GM18867 (cell line): ENCODE measurements around the gene COL27A1.
"Not testable (repeated sequence)": the region's sequence is repeated elsewhere in the genome, so short reads cannot be mapped to it uniquely, and the experiment has no call there.

Source experiments
- ATAC-seq: cut with Tn5 transposase; IDR thresholded peaks from one replicate; pipeline ENCODE4 v1.9.1; 2021; ENCODE audit warnings: mild to moderate bottlenecking, moderate library complexity; ENCODE audit not compliant: unreplicated experiment

Gene COL27A1

GRCh38 chr9:114180696-114181606, 25.6 kb downstream of the COL27A1 start:
- no peak for ATAC-seq

DNA sequence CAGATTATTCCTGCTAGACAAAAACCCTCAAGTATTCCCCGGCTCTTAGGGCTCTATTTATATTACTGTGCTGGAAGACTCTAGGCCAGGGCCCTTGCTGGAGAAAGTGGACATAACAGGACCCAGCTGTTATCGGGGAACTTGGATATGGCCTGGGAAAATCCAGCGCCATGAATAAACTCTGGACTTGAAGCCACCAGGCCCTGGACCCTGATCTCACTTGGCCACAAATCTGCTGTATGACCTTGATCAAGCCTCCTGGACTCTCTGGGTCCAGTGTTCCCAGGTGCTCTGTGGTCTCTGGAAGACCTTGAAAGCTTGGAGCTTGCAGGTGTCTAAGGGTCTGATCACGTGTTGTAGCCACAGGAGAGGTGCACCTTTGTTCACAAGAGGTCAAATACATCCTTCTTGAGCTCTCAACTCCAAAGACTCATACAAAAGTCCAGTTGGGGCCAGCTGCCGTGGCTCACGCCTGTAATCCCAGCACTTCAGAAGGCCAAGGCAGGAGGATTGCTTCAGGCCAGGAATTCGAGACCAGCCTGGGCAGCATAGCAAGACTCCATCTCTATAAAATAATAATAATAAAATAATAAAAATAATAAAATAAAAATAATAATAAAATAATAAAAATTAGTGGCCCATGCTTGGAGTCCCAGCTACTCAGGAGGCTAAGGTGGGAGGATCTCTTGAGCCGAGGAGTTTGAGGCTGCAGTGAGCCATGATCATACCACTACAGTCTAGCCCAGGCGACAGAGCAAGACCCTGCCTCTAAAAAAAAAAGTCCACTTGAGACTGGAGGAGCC, 26.5 kb downstream of the COL27A1 start:
- no peak for ATAC-seq

DNA sequence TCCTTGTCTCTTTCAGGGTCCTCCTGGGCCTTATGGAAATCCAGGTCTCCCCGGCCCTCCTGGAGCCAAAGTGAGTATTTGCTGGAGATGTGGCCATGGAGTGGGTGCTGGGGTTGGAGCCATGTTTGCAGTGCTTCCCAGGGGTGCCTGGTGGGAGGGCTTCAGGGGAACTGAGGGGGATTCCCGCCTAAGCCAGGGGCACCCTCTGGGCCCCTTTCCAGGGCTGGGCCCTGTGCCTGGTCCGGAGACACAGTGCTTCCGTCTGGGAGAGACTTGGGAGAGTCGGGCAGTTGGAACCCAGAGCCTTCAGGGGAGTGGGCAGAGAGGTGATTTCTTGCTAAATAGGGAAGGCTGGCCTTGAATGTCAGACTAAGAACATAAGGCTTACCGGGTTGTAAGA, 27.7 kb downstream of the COL27A1 start:
- ATAC-seq, result no peak

- no peak for ATAC-seq
These were observed 28.7 kb downstream of the COL27A1 start for GRCh38 chr9:114184071-114184470.

DNA sequence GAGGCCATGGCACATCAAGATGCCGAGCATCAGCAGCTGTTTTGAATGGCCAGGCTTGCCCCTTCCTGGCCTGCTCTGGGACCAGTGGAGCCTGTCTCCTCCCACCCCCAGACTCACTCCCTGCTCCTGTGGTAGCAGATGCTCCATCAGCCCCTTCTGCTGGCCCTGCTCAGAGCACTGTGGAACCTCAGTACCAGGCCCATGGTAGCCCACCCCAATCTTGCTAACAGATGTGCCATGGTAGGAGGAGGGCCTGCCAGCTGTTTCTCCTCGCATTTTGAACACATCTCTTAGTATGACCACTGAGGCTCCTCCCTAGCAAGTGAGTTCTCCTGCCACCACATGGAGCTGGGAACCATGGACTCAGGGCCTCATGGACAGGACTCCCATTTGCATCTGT, 29.5 kb downstream of the COL27A1 start:
- no peak for ATAC-seq

DNA sequence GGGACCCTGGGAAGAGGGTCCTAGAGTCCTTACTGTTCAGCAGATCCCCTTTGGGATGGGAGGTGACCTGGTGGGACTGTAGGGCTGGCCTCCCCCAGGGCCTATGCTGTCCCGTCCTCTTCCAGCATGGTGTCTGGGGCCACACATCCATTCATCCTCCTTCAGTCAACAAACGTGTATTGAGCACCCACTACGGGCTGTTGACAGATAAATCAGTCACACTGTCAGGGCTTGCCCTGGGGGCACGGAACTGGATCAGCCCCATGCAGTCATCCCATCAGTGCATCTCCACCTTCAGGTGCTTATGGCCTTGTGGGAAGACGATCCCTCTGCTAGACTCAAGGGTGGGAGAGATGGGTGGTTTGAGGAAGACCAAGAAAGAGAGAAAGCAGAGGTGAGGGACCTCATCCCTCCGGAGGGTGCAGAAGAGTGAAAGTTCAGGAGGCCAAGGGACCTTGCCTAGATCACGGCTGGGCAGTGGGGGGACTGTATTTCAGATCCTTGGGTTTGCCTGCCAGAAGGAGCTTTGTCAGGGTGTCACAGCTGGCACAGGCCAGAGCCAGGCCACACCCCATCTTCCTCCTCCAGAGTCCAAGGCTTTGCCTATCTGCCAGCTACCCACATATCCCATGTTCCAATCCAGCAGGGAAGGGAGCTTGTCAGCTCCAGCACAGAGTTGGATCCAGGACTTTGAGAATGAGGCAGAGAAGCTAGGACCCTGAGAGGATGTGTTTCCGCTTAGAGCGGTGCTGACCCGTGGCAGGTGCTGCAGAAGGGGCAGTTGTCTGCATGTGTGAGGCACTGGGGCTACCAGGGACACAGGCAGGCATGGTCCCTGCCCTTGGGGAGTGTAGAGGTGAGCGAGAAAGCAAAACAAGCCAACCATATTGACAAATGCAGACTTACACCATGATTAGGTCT, 30.5 kb downstream of the COL27A1 start:
- no peak for ATAC-seq

DNA sequence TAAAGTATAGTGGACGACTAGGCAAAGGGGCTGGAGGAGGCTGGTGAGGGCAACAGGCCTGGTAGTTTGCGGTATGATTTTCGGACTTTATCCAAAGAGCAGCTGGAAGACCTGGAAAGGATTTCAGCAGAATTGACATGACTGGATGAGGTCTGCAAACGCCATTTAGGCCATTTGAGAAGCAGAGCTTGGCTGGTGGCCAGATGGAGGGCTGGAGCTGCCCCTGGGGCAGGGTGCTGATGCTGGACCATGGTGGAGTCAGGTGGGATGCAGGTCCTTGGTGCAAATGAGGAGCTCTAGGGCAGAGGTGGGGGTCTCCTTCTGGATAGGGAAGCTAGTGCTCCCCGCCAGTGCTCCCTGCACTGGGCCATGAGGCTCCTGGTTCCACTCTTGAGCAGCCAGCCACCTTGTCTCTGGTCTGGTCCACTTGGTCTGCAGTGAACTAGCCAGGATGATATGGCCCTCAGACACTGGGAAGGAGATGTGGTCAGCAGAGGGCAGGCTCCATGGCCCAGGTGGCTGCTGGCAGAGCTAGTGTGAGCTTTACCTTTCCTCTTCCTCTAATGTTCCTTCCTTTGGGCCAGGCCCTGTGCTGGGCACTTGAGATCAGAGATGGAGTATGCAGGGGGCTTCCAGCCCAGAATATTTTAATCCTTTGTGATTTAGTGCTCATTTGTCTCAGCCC, 31.4 kb downstream of the COL27A1 start:
- ATAC-seq, result no peak

DNA sequence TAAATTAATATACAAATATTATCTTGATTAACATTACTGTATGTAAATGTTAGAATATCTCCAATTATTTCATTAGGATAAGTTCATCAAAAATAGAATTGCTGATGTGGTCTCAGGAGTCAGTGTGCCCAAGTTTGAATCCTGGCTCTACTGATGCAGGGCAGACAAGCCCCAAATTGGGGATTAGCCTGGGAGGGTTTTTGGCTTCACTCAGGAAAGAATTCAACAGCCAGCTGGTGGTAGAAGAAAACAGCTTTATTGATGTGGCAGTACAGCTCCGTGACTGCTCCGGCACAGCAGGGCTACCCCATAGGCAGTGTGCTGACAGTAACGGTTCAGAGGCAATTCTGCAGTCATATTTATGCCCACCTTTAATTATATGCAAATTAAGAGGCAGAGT, 32.5 kb downstream of the COL27A1 start:
- no peak for ATAC-seq

- no peak for ATAC-seq
These were observed 34.7 kb downstream of the COL27A1 start for GRCh38 chr9:114189823-114190562.

DNA sequence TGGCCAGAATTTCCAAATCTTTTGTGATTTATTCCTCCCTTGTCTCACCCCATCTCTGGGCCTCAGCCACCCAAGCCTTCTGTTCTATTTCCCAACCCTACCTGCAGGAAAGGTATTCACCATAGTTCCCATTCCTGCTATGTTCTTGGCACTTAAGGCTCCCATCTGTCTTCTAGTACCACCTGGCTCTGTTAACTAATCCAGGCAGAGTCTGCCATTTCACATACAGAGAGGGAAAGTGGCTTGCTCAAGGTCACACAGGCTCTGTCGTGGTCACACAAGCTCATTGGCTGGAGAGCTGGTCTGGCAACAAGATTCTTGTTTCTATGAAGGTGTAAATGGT, 35.2 kb downstream of the COL27A1 start:
- no peak for ATAC-seq

DNA sequence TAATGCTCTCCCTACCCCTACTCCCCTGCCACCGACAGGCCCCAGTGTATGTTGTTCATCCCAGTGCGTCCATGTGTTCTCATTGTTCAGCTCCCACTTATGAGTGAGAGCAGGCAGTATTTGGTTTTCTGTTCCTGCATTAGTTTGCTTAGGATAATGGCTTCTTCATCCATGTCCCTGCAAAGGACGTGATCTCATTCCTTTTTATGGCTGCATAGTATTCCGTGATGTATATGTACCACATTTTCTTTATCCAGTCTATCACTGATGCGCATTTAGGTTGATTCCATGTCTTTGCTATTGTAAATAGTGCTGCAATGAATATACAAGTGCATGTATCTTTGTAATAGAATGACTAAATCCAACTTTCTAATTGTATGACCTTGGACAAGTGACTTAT, 36.1 kb downstream of the COL27A1 start:
- ATAC-seq, result not testable (repeated sequence)

DNA sequence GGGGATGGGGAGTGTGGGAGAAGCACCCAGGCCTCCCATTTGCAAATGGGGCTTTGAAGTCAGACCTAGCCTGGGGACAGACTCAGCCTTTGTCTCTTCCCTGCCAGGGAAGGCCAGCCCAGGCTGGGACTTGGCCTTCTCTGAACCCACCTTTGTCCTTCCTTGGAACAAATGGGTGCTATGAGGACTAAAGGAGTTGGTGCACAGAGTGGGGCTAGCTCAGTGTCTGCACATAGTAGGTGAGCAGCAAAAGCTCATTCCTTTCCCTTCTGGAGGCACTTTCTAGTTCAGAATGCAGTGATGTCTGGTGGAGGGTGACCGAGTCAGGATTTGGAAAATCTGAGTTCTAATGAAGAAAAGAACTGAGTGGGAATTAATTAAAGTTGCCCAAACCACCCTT, 37.2 kb downstream of the COL27A1 start:
- no peak for ATAC-seq

- ATAC-seq, result no peak
These were observed 37.8 kb downstream of the COL27A1 start for GRCh38 chr9:114193090-114193489.

- no peak for ATAC-seq
These were observed 40.8 kb downstream of the COL27A1 start for GRCh38 chr9:114196117-114196516.

DNA sequence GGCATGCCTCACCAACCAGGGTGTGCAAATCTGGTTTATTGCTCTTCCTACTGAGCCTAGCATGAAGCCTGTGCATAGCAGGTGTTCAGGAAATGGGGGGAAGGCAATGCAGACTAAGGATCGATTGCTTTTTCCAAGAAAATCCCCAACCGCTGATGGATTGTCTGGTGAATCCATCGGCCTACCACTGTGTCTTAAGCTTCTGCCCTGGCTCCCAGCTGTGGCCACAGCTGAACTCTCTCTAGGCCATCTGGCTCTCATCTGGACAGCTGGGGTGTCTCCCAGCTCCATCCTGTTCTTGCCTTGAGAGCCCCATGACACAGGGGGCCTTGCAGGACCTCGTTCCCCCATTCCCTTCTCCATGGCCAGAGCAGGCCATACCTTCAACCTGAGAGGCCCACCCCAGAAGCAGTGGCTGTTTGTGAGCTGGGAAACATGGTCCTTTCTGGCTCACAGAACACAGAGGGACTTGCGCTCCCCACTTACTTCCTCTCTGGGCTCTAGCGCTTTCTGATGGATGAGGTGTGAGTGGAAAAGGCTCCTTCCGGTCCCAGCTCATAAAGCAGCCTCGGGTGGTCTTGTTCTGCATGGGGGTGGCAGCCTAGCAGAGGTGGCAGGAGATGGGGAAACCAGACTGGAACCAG, 41.8 kb downstream of the COL27A1 start:
- no peak for ATAC-seq

DNA sequence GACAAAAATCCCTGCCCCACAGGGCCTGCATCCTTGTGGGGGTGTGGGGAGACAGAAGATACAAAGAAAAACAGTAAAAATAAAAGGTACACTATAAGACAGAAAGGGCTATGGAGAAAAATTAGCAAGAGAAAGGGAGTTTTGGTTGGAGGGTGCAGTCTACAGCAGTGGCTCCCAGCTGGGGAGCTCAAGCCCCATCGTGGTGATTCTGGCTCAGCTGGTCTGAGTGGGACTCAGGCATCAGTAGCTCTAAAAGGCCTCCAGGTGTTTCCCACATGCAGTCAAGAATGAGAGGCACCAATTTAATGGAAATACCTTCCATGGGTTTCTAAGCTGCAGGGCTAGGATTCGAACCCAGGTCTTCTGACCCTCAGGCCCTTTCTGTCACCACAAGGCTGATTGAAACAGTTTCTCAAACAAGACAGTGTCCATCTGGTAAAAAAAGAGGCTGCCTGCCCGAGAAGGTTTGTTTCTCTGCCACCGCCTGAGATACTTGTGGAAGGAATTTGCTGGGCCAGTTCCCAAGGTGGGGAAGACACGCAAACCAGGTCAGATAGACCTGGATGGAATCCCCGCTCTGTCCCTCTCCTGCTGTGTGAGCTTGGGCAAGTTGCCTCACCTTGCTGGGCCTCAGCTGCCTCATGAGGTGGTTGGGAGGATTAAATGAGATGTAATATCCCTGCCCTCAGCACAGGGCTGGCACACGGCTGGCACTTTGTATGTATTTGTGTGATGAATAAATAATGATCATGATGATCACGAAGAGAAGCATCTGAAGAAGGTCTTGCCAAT, 43.1 kb downstream of the COL27A1 start:
- ATAC-seq, result no peak

GRCh38 chr9:114200721-114201300, 45.5 kb downstream of the COL27A1 start:
- ATAC-seq, result no peak

DNA sequence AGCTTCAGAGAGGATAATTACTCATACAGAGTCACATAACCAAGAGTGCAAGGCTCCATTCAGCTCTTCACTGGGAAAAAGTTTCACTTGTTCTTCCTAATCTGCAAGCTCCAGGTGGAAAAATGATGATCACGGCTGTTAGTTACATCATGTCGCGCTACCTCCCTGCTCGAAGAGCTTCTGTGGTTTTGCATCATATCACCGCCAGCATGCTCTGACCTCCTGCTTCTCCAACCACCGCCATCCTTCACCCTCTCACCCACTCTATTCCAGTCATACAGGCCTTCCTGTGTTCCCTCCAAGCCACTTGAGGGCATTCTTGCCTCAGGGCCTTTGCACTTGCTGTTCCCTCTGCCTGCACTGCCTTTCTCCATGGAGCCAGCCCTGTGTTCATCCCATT, 47.1 kb downstream of the COL27A1 start:
- no peak for ATAC-seq
